TTC549 (cell line): ENCODE results near the gene POU4F3.
A peak's percentile ranks its signal among the peaks of the same experiment; 100 is the strongest.
"Not testable (repeated sequence)": the region's sequence is repeated elsewhere in the genome, so short reads cannot be mapped to it uniquely, and the experiment has no call there.

Experiments used
- FAIRE-seq: peaks from 2 replicates; lab custom pipeline; 2012; peaks lifted over from hg19 to GRCh38; lab: Jason Lieb, UNC

Gene POU4F3, protein sequence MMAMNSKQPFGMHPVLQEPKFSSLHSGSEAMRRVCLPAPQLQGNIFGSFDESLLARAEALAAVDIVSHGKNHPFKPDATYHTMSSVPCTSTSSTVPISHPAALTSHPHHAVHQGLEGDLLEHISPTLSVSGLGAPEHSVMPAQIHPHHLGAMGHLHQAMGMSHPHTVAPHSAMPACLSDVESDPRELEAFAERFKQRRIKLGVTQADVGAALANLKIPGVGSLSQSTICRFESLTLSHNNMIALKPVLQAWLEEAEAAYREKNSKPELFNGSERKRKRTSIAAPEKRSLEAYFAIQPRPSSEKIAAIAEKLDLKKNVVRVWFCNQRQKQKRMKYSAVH

DNA sequence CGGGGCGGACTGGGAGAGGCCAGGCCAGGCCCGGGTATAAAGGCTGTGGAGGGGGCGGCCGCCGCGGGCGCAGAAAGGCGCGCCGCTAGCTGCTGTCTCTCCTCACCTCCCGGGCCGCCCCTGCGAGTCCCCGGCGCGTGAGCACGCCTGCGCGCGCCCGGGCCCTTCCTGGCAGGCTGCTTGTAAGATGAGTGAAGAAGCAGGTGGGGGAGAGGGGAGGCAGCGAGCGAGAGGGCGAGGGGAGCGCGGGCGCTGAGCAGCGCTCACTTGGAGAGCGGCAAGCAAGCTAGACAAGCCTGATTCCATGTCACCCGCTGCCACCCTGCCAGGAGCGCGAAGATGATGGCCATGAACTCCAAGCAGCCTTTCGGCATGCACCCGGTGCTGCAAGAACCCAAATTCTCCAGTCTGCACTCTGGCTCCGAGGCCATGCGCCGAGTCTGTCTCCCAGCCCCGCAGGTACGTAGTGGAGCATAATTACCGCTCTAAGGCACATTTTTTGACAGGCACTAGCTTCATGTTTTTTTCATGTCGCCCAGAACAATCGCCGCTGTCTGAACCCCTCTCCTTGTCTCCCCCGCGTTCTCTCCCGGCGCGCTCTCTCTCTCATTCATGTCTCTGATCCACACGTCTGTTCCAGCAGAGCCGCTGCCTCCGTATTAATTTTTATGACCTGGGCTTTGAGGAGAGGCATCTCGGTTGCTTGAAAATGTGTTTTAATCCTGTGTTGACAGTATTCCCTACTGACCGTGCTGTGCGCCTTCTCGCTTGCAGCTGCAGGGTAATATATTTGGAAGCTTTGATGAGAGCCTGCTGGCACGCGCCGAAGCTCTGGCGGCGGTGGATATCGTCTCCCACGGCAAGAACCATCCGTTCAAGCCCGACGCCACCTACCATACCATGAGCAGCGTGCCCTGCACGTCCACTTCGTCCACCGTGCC, at the start of gene POU4F3:
POU4F3 (plus strand) TSS at position 66 of the 941 bp plus-strand sequence; CDS start at position 340, 274 bp downstream.
- FAIRE-seq: no peak

DNA sequence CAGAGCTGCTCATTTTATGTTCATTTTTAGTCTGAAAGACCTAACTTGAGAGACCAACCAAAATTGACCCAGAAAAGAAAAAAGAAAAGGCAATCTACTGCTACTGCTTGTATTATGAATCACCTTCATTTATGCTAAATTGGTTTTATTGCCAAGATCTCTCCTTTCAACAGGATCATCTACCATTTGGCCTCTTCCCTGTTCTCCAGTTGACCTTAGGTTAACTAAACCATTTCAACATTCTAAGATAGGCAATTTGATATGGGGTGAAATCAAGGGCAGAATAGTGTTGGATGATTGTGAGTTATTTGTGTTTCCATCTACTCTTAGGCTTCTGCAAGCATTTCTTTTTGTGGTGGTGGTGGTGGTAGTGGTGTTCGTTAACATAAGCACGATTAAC, 48.3 kb upstream of the POU4F3 start:
- no peak for FAIRE-seq

DNA sequence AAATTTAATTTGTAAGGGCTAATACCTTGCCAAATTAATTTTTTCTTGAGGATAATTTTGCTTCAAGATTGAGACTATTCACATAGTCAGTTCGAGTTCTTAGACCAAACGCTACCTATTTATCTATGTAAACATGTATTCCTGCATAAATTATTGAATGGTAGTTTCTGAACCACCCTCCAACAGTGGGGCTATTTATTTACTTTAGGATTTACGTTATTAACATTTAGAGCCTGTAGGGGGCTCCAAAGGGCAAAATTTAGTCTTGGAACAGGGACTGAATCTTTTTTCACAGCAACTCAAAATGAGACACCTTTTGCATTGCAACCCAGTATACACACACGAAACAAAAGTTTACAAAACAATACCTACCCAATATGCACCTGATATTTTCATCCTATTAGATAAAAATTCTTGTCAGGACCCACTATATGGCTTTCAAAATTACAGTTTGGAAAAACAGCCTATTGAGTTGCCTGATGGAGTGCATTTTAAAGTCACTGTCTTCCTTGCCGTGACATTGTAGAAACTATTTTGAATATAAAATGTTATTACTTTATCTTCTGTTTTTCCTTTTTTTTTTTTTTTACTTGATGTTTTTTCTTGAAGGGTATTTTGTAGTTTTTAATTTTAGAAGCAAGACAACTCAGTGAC, 47.1 kb upstream of the POU4F3 start:
- FAIRE-seq: peak; percentile 85

DNA sequence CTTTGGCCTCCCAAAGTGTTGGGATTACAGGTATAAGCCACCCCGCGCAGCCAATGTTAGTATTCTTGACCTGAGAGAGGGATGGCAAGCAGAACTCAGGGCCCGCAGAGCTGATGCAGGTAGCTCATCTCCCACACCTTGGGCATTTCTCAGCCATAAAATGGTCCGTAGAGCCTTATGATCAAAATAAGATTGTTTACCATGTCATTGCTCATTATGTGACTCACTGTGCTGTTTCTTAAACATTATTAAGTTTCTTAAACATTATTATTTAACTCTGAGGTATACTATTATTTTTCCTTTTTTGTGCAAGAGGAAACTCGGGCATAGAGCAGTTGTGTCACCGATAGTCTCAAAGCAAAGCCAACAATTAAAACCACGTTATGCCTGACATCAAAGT, 42.4 kb upstream of the POU4F3 start:
- FAIRE-seq: no peak

DNA sequence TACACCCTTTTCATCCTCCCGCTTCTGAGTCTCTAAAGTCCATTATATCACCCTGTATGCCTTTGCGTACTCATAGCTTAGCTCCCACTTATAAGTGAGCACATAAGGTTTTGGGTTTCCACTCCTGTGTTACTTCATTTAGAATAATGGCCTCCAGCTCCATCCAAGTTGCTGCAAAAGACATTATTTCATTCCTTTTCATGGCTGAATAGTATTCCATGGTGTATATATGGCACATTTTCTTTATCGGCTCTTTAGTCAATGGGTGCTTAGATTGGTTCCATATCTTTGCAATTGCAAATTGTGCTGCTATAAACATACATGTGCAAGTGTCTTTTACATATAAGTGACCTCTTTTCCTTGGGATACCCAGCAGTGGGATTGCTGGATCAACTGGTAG, 39.7 kb upstream of the POU4F3 start:
- not testable (repeated sequence) for FAIRE-seq

DNA sequence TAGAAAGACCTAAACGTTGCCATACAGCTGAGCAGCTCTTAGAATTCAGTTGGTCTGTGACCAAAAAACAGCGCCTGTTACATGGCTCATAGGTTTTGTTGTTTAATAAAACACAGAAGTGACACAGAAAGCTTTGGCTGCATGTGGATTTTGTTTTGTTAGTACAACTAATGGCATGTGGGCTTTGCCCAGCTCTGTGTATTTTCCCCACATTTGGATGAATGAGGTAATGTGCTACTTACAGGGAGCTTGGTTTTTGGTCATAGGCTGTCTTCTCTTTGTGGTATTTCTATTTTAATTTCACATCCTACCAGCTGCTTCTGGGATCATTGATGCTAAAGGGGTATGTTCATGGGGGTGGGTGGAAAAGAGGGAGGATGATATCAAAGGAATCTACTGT, 37.0 kb upstream of the POU4F3 start:
- no peak for FAIRE-seq

DNA sequence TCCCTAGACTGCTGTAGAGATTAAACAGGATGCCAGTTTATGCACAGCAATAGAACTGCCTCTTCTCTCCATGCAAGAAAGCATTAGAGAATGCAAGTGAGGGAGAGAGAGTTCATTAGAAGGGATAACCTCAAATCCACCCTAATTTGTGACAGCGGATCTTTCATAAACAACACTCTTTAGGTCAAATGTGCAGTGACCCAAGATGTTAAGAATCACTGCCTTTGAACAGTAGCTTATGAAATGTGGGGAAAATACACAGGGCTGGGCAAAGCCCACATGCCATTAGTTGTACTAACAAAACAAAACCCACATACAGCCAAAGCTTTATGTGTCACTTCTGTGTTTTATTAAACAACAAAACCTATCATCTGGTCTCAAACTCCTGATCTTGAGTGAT, 36.2 kb upstream of the POU4F3 start:
- no peak for FAIRE-seq

DNA sequence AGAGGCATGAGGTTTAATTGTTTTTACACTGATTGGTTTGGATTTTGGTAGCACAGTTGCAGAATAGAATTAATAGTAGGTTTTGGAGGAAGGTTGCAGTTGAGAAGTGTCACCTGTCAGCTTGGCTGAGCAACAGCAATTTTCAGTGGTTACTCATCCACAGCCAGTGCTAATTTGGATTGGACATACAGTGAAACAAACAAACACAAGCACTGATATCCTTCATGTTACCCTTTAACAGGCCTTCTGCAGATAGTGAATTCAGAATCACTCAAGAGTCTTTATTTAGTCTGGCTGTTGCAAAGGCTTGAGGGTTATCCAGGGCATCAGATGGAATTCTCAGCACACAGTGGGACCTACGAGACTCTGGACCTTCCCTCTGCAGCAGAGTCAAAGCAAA, 31.8 kb upstream of the POU4F3 start:
- no peak for FAIRE-seq

DNA sequence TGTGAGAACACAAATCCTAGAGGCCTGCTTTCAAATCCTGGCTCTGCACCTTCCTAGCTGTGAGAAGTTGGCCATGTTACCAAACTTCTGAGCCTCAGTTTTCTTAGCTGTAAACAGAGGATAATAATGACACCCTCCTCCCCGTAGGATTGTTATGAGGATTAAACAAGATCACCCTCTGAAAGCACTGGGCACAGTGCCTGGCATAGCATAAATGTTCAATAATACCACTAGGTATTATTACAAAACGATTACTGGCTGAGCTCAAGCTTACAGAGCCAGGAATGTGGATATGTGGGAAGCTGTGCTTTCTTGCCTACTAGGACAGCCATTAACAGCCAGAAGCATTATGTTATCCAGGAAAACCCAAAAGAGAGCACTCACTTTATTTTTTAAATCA, 30.8 kb upstream of the POU4F3 start:
- no peak for FAIRE-seq

DNA sequence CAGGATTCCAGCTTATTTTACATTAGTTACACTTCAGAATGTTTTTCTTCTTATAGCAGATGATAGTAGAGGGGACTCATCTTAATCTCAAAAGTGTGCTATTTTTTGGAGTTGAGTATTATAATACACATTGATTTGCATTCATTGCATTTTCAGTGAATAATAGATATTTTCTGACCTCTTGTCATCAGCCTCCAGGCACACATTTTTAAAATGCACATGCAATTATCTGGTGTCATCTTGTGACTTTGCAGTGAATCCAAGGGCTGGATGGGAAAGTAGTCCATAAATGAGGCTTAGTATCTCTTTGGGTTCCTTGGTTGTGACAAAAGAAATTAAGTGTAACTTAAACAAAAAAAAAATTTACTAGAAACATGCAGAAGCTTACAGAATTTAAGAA, 28.1 kb upstream of the POU4F3 start:
- no peak for FAIRE-seq

DNA sequence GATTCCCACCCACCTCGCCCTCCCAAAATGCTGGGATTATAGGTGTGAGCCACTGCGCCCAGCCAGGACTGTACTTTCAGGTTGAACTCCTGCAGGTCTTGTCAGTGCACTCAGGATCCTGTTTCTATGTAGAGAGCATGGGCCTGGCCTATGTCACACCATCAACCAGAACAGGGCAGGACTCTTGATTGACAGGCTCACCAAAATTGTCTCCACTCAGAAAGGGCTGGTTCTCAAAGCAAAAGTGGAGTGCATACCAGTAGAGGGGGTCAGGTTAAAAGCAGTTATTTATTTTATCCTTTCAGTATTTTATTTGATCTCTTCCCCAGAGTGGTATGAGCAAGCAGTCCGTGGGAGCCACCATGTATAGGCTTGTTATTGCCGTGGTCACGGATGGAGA, 27.4 kb upstream of the POU4F3 start:
- FAIRE-seq: no peak

DNA sequence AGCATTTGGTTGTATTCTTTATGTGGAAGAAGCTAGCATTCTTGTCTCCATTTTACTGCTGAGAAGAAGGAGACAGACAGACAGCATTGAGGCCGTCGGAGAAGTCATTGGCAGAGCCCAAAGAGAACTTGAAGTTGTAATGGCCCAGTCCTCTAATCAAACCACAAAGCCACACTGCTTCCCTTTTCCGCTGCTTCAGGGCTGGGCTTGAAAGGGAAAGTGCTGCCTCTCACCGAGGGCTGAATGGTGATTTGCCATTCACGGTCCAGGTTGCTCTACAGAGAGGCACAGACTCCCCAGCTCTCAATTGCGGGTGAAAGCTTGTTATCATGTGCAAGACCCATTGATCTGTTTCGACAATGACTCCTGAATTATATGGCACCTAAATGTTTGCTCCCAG, 25.6 kb upstream of the POU4F3 start:
- FAIRE-seq: no peak

DNA sequence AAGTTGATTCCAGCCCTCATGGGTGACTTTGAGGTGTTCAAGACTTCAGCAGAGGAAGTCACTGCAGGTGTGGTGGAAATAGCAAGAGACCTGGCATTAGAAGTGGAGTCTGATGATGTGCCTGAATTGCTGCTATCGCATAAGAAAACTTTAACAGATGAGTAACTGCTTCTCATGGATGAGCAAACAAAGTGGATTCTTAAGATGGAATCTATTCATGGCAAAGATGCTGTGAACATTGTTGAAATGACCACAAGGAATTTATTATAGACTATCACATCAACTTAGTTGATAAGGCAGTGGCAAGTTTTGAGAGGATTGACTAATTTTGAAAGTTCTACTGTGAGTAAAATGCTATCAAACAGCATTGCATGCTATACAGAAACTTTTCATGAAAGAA, 17.1 kb upstream of the POU4F3 start:
- FAIRE-seq: no peak

DNA sequence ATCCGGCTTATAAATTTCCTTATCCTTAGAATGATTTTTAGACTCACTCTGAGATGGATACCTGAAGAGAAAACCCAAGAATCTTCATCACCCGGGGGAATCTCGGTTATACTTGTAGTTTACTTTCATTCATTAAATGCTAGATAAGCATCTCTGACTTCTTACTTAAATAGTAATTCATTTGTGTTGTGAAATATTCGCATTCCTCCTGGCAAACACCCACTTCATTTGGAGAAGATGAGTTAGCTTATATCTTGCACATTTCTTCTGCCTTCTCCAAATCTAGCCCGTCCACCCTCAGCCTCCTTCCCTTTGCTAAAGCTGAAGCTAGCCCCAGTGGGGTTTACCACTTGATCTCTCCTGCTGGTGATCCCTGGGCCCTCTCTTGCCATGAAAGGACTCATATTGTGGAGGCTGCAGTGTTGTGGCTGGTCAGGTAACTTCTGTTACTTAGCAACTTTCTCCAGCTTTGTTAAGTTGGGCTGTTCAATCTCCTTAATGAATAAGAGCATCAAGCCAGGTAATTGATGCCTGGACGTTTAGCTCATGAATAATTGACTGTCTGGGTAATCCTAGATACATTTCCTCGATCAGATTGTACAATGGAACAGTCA, 11.3 kb upstream of the POU4F3 start:
- FAIRE-seq: no peak

DNA sequence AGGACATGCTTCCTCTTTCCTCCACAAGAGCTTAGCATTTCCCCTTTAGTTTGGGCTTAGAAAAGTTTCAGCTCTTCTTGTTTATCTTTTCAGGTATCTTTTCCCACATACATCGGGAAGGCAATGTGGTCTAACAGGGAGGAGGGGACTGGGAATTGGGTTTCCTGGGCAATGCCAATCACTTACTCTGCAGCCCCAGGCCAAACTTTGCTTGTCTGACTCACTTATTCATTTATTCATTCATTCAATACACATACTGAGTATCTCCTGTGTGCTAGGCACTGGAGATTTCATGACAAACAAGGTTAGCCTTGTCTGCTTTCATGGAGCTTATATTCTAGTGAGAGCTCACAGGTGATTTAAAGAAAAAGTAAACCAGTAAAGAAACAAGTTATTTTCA, 10.7 kb upstream of the POU4F3 start:
- FAIRE-seq: no peak

DNA sequence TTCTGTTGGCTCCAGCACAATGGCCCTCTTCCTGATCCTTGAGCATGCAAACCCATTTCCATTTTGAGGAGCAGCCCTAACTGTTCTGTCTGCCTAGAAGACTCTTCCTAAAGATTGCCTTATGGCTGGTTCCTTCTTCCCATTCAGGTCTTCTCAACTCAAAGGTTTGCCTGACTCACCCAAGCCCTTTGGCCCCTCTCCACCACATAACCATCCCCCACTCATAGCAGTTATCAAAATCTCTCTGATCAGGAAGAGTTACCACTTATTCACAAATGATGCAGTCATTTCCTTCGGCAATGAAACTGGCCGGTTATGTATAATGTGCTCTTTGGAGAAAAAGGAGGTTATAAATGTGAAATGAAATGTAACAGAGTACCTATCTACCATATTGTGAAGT, 8.9 kb upstream of the POU4F3 start:
- FAIRE-seq: no peak

DNA sequence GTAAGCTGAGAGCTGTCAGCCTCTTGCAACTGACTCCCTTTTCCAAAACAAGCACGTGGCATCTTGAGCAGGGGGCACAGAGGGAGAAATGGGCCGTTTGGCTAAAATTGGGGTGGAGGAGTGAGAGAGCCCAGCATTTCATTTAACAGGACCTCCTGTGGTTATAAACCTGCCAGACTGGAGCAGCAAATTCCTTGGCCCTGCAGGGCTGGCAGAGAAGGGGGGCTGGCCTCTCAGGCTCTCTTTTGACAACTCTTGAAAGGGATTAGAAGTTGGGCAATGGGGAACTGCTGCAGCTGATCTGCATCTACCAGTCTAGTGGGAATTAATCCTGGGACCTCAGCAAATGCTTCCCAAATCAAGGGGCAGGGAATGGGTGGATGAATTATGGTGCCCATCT, 7.2 kb upstream of the POU4F3 start:
- no peak for FAIRE-seq

DNA sequence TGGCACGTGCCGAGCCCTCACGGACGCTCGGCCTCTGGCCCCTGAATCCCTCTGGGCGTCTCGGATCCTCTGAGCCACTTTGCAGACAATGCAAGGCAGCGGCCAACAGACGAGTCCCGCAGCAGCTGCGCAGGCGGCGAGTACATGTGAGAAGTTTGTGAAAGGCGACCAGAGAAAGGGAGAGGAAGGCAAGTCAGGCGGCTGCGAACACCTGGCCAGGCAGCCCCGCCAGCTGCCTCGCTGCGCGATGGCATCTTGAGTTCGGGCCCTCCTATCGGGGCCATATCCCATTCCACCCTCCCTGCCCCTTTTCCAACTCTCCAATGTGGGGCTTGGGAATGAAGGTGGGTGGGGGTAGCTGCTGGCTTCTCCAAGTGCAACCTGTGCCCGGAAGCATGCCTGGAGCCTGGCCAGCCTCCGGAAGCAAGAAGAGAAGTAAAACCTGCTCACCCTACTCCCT, 4.5 kb upstream of the POU4F3 start:
- no peak for FAIRE-seq

DNA sequence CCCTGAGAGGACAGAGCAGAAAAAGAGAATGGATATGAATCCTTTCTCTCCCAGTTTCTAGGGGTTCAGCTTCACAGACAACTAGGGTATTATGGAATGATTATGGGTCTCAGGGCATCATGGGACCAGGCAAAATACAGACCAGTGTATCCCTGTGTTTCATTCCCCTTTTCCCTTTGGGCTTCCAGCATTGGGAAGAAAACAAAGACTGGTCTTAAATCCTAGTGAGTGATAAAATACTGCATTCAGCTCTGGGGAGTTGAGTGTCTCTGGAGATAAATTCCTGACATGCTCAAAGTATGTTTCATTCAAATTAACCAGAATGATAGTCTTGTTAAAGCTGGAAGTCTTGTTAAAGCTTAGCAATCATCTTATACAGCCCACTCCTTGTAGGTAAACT, 2.4 kb upstream of the POU4F3 start:
- FAIRE-seq: no peak

DNA sequence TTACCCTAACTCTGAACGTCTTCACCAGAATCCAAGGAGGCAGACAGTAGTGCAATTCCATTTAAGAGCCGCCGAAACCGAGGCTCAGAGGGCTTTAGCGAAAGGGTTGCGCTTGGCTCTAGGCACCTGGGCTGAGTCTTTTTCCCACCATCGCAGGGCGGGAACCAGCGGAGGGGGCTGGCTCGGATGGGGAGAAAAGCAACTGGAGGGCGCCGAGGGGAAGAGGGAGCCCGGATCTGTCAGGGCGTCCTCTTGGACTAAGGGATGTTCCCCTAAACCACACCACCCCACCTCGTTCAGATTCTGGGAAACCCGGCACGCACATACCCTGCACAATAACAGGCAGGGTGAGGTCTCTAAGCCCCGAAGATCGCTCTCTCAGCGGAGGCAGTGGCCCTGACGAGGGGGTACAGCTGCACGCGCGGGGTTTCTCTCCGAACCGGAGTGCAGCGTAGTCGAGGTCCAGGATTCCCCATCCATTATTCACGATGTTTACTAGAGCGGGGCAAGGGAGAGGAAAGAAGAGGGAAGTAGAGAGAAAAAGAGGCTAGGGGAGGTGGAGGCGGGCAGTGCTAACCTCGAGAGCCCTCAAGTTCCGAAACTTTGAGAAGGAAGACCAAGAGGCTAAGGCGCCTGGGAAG, 1.3 kb upstream of the POU4F3 start:
- no peak for FAIRE-seq

DNA sequence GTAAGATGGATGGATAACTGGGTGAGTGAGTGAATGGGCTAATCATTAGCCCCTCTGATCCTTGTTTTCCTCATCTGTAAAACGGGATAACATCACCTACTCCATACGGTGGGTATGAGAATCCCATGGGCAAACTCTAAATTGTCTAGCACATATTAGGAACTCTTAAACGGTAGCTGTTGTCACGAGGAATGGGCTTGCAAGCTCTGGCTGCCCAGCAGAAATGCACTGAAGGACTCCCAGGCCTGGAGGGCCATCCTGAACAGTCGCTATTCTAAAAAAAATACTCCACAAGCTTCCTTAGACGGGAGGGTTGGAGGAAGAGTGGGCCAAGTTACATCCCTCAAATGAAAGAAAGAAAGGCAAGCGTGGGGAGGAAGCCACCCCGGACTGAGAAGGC, 711 bp upstream of the POU4F3 start:
- FAIRE-seq: no peak

DNA sequence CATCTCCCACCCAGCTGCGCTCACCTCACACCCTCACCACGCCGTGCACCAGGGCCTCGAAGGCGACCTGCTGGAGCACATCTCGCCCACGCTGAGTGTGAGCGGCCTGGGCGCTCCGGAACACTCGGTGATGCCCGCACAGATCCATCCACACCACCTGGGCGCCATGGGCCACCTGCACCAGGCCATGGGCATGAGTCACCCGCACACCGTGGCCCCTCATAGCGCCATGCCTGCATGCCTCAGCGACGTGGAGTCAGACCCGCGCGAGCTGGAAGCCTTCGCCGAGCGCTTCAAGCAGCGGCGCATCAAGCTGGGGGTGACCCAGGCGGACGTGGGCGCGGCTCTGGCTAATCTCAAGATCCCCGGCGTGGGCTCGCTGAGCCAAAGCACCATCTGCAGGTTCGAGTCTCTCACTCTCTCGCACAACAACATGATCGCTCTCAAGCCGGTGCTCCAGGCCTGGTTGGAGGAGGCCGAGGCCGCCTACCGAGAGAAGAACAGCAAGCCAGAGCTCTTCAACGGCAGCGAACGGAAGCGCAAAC, 1.1 kb downstream of the POU4F3 start:
- FAIRE-seq: no peak
